ENCODE measurements around the gene KPNA6. TPM values are rescaled to one million over a fixed set of nuclear protein-coding genes. Genes with fewer than 3 reads are reported as not detected.

KPNA6 gene
- total RNA-seq, 1 donor from 2014 or later = 63.6 TPM

DNA sequence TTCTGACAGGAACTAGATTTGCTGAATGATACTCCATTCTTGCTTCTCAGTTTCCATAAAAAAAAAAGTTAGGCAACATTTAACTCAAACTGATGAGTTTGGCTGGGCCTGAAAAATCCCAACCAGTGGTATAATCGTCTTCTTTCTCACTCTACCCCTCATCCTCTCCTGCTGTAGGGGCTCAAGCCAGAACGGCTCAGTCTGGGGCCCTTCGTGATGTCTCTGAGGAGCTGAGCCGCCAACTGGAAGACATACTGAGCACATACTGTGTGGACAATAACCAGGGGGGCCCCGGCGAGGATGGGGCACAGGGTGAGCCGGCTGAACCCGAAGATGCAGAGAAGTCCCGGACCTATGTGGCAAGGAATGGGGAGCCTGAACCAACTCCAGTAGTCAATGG, 73.2 kb downstream of the KPNA6 start:
- H3K27me3 Mint-ChIP-seq (ENCODE audit: low read depth) = no peaks in the 10 kb centered on the region
- no peak for DNase-seq (ENCODE audit: low read depth, low spot score)
- TF ChIP-seq, protein P1, sequence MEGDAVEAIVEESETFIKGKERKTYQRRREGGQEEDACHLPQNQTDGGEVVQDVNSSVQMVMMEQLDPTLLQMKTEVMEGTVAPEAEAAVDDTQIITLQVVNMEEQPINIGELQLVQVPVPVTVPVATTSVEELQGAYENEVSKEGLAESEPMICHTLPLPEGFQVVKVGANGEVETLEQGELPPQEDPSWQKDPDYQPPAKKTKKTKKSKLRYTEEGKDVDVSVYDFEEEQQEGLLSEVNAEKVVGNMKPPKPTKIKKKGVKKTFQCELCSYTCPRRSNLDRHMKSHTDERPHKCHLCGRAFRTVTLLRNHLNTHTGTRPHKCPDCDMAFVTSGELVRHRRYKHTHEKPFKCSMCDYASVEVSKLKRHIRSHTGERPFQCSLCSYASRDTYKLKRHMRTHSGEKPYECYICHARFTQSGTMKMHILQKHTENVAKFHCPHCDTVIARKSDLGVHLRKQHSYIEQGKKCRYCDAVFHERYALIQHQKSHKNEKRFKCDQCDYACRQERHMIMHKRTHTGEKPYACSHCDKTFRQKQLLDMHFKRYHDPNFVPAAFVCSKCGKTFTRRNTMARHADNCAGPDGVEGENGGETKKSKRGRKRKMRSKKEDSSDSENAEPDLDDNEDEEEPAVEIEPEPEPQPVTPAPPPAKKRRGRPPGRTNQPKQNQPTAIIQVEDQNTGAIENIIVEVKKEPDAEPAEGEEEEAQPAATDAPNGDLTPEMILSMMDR (conservative IDR thresholded peaks at IDR 0.05) = no peak
- peak overlapping the region; percentile 98 for H3K4me3 Mint-ChIP-seq
- H3K9me3 Mint-ChIP-seq = no peaks in the 10 kb centered on the region
- no peak overlapping the region for H3K27ac Mint-ChIP-seq (ENCODE audit: unreplicated experiment)
- peaks cover 43% of the 10 kb centered on the region for H3K4me1 Mint-ChIP-seq
- H3K36me3 Mint-ChIP-seq (ENCODE audit: low read depth) = peaks cover 25% of the 10 kb centered on the region

DNA sequence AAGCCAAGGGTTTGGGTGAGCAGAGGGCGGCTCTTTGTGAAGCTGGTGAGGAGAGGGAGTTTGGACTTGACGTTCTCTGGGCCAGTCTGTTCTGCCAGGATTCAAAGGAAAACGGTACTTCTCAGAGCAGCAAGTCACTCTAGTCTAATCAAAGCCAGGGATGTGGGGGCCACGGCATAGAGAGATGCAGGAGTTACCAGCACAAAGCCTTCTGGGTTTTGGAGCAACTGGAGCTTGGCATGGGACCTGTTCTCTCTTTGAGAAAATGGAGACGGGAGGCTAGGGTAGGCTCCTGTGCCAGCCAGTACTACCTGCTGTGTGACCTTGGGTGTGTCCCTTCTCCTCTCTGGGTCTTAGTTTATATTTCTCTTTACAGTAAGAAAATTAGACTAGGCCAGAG, 73.7 kb downstream of the KPNA6 start:
- no peak overlapping the region for H3K27ac Mint-ChIP-seq (ENCODE audit: unreplicated experiment)
- H3K27me3 Mint-ChIP-seq (ENCODE audit: low read depth) = no peaks in the 10 kb centered on the region
- no peak for DNase-seq (ENCODE audit: low read depth, low spot score)
- H3K36me3 Mint-ChIP-seq (ENCODE audit: low read depth) = peaks cover 28% of the 10 kb centered on the region
- H3K4me3 Mint-ChIP-seq = peak overlapping the region; percentile 98
- TF ChIP-seq, protein P1 (conservative IDR thresholded peaks at IDR 0.05) = no peak
- peaks cover 48% of the 10 kb centered on the region for H3K4me1 Mint-ChIP-seq
- H3K9me3 Mint-ChIP-seq = no peaks in the 10 kb centered on the region

DNA sequence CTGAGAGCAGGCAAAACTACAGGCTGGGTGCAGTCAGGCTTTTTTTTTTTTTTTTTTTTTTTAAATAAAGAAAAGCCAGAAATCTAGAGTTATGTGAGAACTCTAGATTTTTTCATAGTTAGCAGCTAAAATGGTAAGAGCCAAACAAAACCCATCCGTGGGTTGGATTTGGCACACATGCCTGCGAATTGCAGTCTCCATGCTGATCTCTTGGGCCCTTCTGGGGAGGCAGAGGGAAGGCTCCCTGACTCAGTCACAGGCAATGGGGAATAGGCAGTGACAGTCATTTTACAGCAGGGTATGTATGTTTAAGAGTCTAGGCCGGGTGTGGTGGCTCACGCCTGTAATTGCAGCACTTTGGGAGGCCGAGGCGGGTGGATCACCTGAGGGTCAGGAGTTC, 74.2 kb downstream of the KPNA6 start:
- peaks cover 48% of the 10 kb centered on the region for H3K4me1 Mint-ChIP-seq
- H3K4me3 Mint-ChIP-seq = peak overlapping the region; percentile 72
- no peak overlapping the region for H3K27ac Mint-ChIP-seq (ENCODE audit: unreplicated experiment)
- peaks cover 26% of the 10 kb centered on the region for H3K36me3 Mint-ChIP-seq (ENCODE audit: low read depth)
- no peaks in the 10 kb centered on the region for H3K27me3 Mint-ChIP-seq (ENCODE audit: low read depth)
- TF ChIP-seq, protein P1 (conservative IDR thresholded peaks at IDR 0.05) = no peak
- DNase-seq (ENCODE audit: low read depth, low spot score) = no peak
- no peaks in the 10 kb centered on the region for H3K9me3 Mint-ChIP-seq

DNA sequence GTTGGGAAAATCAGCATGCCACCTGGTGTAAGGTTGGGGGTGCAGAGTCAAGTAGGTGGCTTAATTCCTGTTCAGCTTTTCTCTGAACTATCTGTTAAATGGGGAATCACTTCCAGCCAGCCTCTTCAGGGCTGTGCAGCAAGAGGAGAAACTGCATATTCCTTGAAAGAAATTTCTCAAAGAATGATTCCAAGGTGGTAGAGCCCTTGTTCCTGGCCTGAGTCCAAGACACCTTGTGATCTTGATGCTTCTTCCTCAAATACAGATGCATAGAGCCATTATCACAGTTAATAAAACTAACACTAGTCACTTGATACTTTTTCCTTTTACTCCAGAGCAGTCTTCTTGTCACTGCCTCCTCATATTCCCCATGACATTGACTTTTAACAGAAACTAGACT, 76.8 kb downstream of the KPNA6 start:
- DNase-seq (ENCODE audit: low read depth, low spot score) = no peak
- Mint-ChIP-seq H3K4me1 (peaks cover 37% of the 10 kb centered on the region), H3K9me3 (no peaks in the 10 kb centered on the region), H3K27me3 (ENCODE audit: low read depth) (no peaks in the 10 kb centered on the region), H3K4me3 (peak overlapping the region; percentile 24), H3K36me3 (ENCODE audit: low read depth) (peaks cover 32% of the 10 kb centered on the region), H3K27ac (ENCODE audit: unreplicated experiment) (no peak overlapping the region)
- TF ChIP-seq, protein P1 (conservative IDR thresholded peaks at IDR 0.05) = no peak

DNA sequence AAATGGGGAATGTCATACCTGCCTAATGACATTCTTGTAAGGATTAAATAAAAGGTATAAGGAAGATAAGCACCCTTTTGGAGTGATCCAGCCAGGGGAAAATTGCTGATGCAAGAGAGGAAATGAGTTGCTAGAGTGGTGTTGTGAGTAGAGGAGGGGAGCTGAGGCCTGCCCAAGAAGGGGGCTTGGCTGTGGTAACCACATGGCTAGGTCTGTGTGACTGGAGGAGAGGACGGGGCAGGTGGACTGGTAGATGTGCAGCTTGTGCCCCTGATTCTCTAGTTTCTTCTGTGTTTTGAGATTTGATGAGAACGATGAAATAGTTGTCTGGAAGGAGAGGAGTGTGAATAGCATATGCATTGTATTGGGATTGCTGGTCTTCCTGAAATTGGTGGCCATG, 78.2 kb downstream of the KPNA6 start:
- H3K4me1 Mint-ChIP-seq = peaks cover 26% of the 10 kb centered on the region
- peak overlapping the region; percentile 35 for H3K4me3 Mint-ChIP-seq
- H3K36me3 Mint-ChIP-seq (ENCODE audit: low read depth) = peaks cover 29% of the 10 kb centered on the region
- no peak for DNase-seq (ENCODE audit: low read depth, low spot score)
- H3K27me3 Mint-ChIP-seq (ENCODE audit: low read depth) = no peaks in the 10 kb centered on the region
- TF ChIP-seq, protein P1 (conservative IDR thresholded peaks at IDR 0.05) = no peak
- no peaks in the 10 kb centered on the region for H3K9me3 Mint-ChIP-seq
- peak overlapping the region; percentile 45 for H3K27ac Mint-ChIP-seq (ENCODE audit: unreplicated experiment)

DNA sequence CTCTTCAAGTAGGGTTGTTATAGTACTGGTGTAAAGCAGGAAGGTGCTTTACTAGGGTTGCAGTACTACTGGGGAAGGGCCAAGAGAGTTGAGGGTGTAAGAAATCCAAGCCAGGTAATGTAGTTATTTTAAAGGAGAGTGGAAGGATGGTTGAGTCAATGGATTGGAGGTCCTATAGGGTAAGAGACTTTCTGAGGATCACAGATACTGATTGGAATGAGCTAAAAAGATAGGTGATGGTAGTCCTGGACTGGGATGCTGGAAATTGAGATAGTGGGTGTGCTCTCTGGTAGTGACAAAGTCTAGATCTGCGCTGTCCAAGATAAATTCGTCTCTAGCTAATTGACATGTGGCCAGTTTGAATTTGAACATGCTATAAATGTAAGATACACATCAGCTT, 78.6 kb downstream of the KPNA6 start:
- H3K4me3 Mint-ChIP-seq = peak overlapping the region; percentile 35
- TF ChIP-seq, protein P1 (conservative IDR thresholded peaks at IDR 0.05) = no peak
- peaks cover 22% of the 10 kb centered on the region for H3K4me1 Mint-ChIP-seq
- peaks cover 31% of the 10 kb centered on the region for H3K36me3 Mint-ChIP-seq (ENCODE audit: low read depth)
- no peaks in the 10 kb centered on the region for H3K9me3 Mint-ChIP-seq
- DNase-seq (ENCODE audit: low read depth, low spot score) = no peak
- H3K27me3 Mint-ChIP-seq (ENCODE audit: low read depth) = no peaks in the 10 kb centered on the region
- H3K27ac Mint-ChIP-seq (ENCODE audit: unreplicated experiment) = no peak overlapping the region

Measured in neural crest cell (in vitro differentiated cells).